ENCODE results near the gene RNF4. TPM values are rescaled to one million over a fixed set of nuclear protein-coding genes. Genes with fewer than 3 reads are reported as not detected.
"Not testable (repeated sequence)": the region's sequence is repeated elsewhere in the genome, so short reads cannot be mapped to it uniquely, and the experiment has no call there.

RNF4 gene
- total and polyA plus RNA-seq, 4 donors: 14.8 to 54.7 (median 41.1) TPM

DNA sequence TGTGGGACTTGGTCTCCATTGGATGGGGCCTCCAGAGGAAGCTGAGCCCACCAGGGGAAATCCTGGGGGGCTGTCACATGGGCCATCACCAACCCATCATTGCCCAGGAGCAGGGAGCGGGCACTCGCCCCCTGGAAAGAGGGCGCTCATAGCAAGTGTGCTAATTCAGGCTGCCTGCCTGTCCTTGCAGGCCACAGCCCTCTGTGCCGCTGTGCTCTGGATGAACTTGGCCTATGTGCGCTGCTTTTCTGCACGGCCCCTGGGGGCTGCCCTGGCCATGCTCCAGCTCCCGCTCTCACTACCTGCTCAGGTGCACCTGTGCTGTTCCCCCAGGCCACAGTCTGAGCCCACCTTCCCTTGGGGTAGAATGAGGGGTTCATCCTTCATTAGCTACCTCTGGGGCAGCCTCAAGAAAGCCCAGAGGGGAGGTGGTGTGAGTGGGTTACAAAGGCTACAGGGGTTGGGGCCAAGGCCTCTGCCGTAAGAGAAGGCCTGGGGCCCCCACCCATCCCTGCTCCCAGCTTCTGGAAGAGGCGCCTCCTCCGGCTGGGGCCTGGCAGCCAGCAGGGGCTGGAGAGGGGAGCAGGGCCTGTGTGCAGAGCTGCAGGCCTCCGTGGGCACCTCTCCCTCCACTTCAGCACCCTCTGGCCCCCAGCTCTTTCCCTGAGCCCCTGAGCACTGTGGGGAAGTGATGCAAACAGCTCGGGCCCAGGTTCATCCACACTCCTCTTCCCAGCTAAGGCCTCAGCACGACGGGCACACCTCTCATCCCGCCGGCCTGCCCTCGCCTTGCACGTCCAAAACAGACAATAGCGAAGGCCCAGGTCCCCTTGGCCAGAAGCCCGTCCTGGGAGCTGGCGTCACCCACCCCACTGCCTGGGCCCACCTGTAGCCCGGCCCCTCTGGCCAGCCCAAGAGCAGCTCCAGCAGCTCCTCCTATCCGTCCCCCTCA is 41.2 kb upstream of the RNF4 start:
- DNase-seq: no peak

DNA sequence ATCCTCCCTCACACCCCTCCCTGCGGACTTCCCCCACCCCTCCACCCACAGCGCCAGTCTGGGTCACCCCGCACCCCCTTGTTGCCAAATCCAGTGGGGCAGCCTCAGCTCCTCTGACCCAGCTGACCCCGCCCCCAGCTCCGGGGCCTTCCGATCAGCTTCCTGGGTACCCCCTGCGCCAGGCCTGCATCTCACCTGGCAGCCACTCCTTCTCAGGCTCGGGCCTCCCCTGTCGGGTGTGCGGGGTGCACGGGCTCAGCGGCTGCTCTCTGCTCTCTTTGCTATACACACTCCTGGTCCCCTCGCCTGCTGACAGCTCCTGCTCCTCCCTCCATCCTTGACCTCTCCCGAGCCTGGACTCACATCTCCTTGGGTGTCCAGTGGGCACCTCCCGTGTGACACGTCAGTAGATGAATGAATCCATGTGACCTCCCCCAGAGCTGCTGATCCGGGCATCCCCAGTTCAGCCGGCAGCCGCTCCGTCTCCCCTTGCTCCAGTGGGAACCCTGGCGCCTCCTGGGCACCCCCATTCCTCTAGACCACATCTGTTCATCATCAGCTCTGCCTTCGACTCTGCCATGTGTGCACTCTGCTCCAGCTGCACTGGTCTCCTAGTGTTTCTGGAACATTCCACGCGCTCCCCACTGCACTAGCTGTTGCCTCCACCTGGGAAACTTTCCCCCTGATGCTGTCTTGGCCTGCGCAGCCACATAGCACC is 40.3 kb upstream of the RNF4 start:
- Histone ChIP-seq H3K27me3 (ENCODE audit: control insufficient read depth in 3 of 3, insufficient read depth in 3 of 3, low read length in 2 of 3) (no peaks in the 10 kb centered on the region), H3K27ac (ENCODE audit: low read depth in 1 of 2, low read length in 1 of 2) (no peak overlapping the region), H3K9me3 (ENCODE audit: control insufficient read depth in 4 of 4, insufficient read depth in 3 of 4, low read length in 3 of 4) (peaks cover 0 to 2% (median 0%) of the 10 kb centered on the region in 4 donors), H3K36me3 (ENCODE audit: control insufficient read depth in 4 of 4, insufficient read depth in 4 of 4, low read length in 4 of 4) (no peaks in the 10 kb centered on the region), H3K4me3 (no peak overlapping the region), H3K9ac (ENCODE audit: insufficient read depth in 1 of 2, low read length in 2 of 2) (no peak overlapping the region), H3K4me1 (ENCODE audit: control insufficient read depth in 5 of 5, insufficient read depth in 5 of 5, low read length in 5 of 5) (no peaks in the 10 kb centered on the region)
- ATAC-seq (ENCODE audit: insufficient read depth, low FRiP score): no peak
- no peak for DNase-seq
- 76 to 77% methylated on average over 25 of the region's 25 CpGs for WGBS, 2 donors
- TF ChIP-seq, protein P1, sequence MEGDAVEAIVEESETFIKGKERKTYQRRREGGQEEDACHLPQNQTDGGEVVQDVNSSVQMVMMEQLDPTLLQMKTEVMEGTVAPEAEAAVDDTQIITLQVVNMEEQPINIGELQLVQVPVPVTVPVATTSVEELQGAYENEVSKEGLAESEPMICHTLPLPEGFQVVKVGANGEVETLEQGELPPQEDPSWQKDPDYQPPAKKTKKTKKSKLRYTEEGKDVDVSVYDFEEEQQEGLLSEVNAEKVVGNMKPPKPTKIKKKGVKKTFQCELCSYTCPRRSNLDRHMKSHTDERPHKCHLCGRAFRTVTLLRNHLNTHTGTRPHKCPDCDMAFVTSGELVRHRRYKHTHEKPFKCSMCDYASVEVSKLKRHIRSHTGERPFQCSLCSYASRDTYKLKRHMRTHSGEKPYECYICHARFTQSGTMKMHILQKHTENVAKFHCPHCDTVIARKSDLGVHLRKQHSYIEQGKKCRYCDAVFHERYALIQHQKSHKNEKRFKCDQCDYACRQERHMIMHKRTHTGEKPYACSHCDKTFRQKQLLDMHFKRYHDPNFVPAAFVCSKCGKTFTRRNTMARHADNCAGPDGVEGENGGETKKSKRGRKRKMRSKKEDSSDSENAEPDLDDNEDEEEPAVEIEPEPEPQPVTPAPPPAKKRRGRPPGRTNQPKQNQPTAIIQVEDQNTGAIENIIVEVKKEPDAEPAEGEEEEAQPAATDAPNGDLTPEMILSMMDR (IDR thresholded peaks at IDR 0.05; ENCODE audit: control extremely low read depth, extremely low read depth): no peak

More for the DNA sequence above, 41.2 kb upstream of the RNF4 start:
- Histone ChIP-seq H3K27me3 (ENCODE audit: control insufficient read depth in 3 of 3, insufficient read depth in 3 of 3, low read length in 2 of 3) (no peaks in the 10 kb centered on the region), H3K9ac (ENCODE audit: insufficient read depth in 1 of 2, low read length in 2 of 2) (no peak overlapping the region), H3K36me3 (ENCODE audit: control insufficient read depth in 4 of 4, insufficient read depth in 4 of 4, low read length in 4 of 4) (no peaks in the 10 kb centered on the region), H3K27ac (ENCODE audit: low read depth in 1 of 2, low read length in 1 of 2) (no peak overlapping the region), H3K4me3 (no peak overlapping the region), H3K4me1 (ENCODE audit: control insufficient read depth in 5 of 5, insufficient read depth in 5 of 5, low read length in 5 of 5) (no peaks in the 10 kb centered on the region), H3K9me3 (ENCODE audit: control insufficient read depth in 4 of 4, insufficient read depth in 3 of 4, low read length in 3 of 4) (peaks cover 0 to 2% (median 0%) of the 10 kb centered on the region in 4 donors)
- TF ChIP-seq, protein P1 (IDR thresholded peaks at IDR 0.05; ENCODE audit: control extremely low read depth, extremely low read depth): no peak
- ATAC-seq (ENCODE audit: insufficient read depth, low FRiP score): no peak
- 88 to 95% methylated on average over 23 of the region's 23 CpGs for WGBS, 2 donors

DNA sequence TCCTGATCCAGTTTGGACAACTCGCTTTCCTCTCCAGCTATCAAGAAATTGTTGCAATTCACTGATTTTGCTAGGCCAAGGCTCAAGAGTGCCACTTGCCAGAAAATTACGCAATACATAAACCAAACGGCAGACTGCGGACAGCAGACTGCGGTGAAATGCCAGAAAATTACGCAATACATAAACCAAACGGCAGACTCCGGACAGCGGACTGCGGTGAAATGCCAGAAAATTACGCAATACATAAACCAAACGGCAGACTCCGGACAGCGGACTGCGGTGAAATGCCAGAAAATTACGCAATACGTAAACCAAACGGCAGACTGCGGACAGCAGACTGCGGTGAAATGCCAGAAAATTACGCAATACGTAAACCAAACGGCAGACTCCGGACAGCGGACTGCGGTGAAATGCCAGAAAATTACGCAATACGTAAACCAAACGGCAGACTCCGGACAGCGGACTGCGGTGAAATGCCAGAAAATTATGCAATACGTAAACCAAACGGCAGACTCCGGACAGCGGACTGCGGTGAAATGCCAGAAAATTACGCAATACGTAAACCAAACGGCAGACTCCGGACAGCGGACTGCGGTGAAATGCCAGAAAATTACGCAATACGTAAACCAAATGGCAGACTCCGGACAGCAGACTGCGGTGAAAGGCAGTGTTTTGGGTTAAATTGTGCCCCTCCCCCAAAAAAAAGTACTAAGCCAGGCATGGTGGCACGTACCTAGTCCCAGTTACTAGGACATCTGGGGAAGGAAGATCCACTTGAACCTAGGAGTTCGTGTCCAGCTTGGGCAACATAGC is 38.8 kb upstream of the RNF4 start:
- not testable (repeated sequence) for ATAC-seq (ENCODE audit: insufficient read depth, low FRiP score); H3K4me3 ChIP-seq; H3K9ac ChIP-seq (ENCODE audit: insufficient read depth in 1 of 2, low read length in 2 of 2); H3K27me3 ChIP-seq (ENCODE audit: control insufficient read depth in 3 of 3, insufficient read depth in 3 of 3, low read length in 2 of 3); H3K4me1 ChIP-seq (ENCODE audit: control insufficient read depth in 5 of 5, insufficient read depth in 5 of 5, low read length in 5 of 5); H3K36me3 ChIP-seq (ENCODE audit: control insufficient read depth in 4 of 4, insufficient read depth in 4 of 4, low read length in 4 of 4); H3K9me3 ChIP-seq (ENCODE audit: control insufficient read depth in 4 of 4, insufficient read depth in 3 of 4, low read length in 3 of 4); H3K27ac ChIP-seq (ENCODE audit: low read depth in 1 of 2, low read length in 1 of 2)
- WGBS, 2 donors: 45 to 67% methylated on average over 28 to 29 of the region's 49 CpGs
- peak in 1 of 3 donors; percentile 28 for DNase-seq
